Esophagus mucosa (tissue), 1 donor: ENCODE data around the gene KRT86. TPM values are rescaled to one million over a fixed set of nuclear protein-coding genes. Genes with fewer than 3 reads are reported as not detected.
"Not testable (repeated sequence)": the region's sequence is repeated elsewhere in the genome, so short reads cannot be mapped to it uniquely, and the experiment has no call there.

ENCODE experiments used
- ATAC-seq: fragments of 200-7000 bp; cut with Tn5 transposase; one replicate; pipeline ENCODE4 v1.9.1; 2020
- total RNA-seq: library from RNA; stranded (reverse); gene quantifications from one replicate; pipeline ENCODE4 v1.2.4, GENCODE V29; 2023
- donor health status: DM: yes; HTN: yes; CAD: no.

KRT86 gene
- total RNA-seq, 1 donor from 2014 or later, result not detected

DNA sequence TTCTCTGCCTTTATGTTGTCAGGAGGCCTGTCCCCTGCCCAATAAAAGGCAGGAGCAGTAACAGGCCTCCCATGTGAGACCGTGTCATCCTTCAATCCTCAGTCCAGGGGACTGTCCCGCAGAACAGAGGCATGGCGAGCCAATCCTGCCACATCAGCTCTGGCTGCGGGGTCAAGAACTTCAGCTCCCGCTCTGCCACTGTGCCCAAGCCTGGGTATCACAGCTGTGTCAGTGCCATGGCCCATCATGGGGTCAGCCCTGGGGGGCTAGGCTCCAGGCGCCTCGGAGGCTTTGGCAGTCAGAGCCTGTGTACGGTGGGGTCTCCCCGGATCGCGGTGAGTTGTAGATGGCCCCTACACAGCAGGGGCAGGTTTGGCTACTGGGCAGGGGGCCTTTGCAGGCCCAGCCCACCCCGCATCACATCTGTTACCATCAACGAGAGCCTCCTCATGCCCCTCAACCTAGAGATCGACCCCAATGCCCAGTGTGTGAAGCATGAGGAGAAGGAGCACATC, 66.7 kb downstream of the KRT86 start:
- ATAC-seq, result no peak

DNA sequence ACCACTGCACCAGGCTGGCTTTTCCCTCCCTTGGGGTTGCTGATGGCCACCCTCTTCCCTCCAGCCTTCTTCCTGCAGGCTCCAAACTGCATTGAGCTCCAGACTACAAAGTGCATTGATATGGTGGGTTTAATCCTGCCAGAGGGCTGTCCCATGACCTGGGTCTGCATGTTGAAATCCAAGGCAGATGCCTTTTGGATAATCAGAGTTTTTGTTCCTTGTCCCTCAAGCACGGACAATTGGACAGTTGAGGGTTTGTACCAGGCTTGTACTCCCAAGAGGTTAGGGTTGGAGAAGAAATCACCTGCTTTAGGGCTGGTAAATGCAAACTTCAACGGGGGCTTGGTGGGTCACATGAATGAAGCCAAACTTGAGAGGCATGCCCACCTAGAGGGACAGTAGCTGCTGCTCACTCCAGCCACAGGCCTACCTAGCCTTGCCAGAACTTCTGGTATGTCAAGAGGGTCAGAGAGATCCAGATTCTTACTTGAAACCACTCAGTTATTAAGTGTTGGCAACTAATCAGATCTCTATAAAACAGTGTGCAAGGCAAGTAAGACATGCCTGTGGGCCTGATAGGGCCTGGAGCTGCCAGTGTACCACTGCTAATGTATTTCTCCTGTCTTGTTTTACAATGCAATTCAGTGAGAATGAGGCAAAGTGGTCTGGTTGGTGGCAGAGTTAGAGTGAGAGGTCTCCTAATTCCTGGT, 68.5 kb downstream of the KRT86 start:
- no peak for ATAC-seq

DNA sequence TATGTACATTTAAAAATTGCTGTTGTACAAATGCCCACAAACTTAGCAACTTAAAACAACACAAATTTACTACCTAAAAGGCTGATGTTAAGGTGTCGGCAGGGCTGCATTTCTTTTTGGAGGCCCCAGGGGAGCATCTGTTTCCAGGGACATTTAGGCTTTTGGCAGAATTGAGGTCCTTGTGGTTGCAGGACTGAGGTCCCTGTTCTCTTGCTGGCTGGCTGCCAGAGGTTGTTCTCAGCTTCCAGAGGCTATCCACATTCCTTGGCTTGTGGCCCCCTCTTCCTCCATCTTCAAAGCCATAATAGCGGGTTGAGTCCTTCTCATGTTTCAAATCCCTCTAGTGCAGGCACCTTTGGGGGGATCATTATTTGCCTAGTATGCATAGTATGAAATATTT, 69.1 kb downstream of the KRT86 start:
- ATAC-seq, result no peak

DNA sequence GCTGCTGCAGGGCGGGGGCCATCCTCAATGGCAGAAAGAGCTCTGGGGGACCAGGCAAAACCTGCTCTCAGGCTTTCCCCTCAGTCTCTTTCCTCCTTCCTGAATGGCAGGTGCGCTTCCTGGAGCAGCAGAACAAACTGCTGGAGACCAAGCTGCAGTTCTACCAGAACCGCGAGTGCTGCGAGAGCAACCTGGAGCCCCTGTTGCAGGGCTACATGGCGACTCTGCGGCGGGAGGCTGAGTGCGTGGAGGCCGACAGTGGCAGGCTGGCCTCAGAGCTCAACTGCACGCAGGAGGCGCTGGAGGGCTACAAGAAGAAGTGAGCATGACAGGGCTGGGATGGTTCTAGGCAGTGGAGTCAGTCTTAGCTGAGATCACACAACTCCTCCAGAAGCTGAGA, 69.7 kb downstream of the KRT86 start:
- ATAC-seq, result no peak

DNA sequence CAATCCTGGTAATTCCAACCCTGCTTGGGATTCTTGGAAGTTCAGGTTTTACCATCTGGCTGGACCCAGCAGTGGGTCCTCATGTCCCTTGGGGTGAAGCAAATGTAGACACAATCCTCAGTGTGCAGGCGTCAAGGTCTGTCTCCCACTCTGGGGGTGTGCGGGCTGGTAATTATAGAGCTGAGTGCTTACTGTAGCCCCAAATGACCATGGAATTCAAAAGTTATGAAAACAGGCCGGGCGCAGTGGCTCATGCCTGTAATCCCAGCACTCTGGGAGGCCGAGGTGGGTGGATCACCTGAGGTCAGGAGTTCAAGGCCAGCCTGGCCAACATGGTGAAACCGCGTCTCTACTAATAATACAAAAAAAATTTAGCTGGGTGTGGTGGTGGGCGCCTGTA, 70.6 kb downstream of the KRT86 start:
- not testable (repeated sequence) for ATAC-seq

DNA sequence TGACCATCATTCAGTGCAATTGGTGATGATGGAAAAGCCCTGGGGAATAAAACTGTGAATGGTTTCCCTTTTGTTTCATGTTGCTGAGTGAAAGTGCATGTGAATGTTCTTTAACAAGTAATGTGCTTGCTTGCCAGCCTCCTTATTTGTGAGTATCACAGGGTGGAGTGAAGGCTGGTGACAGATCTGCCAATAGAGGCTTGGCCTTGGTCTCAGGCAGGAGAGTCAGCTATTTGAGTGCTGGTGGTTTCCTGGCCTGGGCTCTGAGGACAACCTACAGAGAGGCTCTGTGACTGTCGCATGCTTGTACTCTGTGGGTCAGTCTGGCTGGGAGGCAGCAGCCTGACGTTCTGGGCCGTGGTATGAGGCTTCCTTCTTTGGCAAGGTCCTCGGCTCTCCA, 72.1 kb downstream of the KRT86 start:
- ATAC-seq, result no peak

DNA sequence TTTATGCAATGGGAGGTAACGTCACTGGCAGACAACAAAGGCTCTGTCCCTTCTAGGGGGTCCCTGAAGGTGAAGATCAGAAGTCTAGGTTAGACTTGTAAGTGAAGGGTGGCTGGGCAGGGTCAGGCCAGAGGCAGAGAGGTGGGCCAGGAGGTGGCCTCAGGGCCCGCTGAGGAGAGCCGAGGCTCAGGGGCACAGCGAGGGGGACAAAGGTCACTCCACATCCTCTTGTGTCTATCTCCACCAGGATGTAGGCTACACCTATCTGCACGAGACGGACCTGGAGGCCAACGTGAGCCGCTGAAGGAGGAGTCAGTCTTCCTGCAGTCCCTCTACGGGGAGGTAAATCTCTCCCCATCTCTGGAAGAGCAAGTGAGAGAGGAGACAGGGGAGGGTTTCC, 72.6 kb downstream of the KRT86 start:
- ATAC-seq, result no peak

DNA sequence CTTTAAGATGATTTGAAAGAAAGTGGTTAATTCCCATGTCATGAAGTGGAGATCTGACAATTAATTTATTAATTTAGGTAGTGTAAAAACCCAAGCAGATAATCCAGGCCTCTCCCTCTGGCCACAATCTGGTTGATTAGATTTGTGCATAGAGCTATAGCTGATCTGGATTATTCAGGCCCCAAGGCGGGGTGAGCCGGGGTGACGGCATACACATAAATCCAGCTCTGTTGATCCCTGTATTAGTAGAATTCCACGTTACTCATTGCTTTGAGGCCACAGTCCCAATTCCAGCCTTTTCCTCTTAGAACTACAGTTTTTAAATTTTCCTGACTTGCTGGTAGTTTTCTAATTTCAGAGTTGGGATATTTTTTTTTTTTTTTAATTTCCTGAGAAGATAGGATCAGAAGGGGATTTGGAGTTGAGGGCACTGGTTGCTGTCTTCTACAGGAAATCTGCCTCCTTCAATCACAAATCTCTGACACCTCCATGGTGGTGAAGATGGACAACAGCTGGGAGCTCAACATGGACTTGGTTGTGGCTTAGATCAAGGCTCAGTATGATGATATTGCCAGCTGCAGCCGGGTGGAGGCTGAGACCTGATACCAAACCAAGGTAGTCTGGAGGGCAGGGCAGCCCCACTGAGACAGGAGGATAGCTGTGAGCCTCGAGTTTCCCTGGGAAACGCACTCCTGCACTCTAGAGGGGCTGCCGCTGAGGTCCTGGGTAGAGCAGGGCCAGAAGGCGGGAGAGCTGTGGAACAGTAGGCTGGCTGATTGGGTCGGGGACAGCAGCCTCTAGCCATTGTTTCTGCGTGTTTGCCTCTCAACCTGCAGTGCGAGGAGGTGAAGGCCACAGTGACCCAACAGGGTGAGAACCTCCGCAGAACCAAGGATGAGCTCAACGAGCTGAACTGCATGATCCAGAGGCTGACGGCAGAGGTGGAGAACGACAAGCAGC, 73.4 kb downstream of the KRT86 start:
- peak; percentile 50 for ATAC-seq

DNA sequence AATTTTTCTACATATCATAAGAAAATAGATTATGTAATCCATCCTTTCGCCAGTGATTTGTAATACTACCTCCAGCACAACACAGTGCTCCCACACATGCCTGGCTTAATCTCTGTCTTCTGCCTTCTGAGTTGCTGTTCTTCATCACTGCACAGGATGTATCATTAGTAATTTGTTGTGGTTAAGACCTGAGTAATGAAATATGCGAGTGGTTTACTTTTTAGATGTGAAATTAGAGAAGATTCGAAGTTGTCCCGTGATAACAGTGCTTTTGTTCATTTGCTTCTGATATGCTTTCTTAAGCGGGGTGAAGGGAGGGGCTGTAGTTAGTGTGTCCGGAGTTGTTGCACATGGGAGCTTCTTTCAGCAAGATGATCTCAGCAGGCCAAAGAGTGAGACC, 74.8 kb downstream of the KRT86 start:
- ATAC-seq, result no peak

DNA sequence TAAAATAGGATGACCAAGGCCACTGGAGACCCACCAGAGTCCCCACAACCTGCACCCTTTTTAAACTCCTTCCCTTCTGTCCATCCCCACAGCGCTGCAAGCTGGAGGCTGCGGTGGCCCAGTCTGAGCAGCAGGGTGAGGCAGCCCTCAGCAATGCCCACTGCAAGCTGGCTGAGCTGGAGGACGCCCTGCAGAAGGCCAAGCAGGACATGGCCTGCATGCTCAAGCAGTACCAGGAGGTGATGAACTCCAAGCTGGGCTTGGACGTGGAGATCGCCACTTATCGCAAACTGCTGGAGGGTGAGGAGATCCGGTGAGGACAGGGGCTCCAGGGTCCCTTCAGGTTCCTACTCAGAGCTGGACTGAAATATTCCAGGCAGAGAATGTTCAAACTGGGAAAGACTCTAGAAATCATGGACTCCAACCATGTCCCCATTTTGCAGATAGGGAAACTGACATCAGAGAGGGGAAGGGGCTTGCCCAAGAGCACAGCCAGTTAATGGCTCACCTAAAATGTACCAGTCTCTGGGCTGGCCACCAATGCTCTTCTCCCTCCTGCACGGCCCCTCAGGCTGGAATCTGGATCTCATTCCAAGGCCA, 75.7 kb downstream of the KRT86 start:
- ATAC-seq, result no peak

DNA sequence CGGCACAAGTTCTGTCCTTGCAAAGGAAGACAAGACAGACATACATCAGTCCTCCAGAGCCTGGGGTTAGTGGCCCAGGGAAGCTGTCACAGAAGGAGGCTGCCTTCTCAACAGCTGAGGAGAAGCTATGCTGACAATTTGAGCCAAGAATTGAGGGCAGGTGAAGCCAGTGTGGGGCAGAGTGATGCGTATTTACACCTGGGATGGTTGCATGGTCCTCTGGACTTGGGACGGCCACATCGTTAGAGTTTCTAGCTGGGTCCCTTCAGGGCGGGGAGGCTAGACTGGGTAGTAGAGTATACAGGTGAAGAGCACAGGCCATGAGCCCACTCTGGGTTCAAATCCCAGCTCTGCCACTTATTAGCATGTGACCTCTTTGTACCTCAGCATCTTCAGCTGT, 76.3 kb downstream of the KRT86 start:
- no peak for ATAC-seq

DNA sequence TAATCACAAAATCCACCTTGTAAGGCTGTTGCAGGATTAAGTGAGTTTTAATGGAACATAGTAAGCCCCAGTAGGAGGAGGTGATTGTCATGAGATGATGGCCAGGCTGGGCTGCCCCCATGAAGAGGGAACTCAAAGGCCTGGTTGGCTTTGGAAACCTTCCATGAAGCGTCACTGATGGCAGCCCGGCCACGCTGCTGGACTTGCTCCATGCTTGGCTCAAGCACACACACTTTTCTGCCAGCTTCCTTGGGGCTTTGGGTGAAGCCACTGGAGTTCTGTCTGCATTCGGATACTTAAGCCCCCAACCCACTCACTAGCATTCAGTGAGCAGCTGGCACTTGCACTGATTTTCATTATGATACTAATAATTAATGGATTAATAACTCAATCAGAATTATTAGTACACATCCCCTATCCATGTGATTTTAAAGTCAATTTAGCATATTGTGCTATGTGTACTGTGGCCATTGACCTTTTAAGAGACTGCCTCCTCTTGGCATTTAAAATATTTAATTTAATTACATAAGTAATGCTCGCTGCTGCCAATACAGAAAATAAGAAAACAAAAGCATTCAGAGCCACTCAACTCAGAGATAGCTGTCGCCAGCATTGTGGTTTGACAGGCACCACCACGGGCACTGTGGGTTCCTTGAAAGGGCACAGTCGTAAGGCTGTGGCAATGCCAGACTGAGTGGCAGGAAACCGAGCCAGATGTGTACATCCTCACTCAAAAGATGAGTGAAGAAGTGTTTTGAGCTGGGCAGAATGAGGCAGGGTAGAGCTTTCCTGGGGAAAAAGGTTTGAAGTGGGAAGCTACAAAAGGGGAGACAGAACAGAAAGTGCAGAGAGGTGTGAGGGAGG, 77.0 kb downstream of the KRT86 start:
- no peak for ATAC-seq

DNA sequence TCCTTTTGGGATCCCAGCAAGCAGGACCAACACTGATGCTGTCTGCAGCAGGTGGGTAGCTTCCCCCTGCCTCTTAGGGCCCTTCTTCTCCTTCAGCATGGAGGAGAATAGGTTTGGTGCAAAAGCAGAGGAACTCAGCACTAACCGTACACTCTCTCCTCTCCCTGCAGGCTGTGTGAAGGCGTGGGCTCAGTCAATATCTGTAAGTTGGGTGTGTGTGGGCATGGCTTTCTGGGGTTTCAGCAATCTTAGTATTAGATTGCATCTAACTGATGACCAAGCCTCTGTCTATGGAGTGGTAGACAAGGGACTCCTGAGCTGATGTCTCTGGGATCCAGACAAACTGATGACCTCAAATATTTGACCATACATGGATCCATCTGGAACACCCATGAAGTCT, 78.5 kb downstream of the KRT86 start:
- ATAC-seq, result no peak

DNA sequence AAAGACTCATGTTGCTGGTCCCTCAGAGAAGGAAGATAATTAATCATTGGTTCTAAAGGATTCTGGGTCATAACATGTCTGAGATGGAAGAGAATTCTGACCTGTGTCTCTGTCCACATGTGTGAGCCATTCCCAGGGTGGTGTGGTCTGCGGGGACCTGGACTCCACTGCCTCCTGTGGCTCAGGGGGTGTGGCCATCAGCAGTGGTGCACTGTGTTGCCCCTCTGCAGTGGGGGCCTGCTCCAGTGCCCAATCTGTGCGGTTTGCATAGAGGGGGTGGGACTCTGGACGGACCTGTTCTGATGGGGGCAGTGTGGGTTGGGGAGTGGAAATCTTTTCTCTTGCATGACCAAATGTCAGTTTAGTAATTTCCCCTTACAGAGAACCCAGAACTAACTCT, 79.3 kb downstream of the KRT86 start:
- ATAC-seq, result no peak

DNA sequence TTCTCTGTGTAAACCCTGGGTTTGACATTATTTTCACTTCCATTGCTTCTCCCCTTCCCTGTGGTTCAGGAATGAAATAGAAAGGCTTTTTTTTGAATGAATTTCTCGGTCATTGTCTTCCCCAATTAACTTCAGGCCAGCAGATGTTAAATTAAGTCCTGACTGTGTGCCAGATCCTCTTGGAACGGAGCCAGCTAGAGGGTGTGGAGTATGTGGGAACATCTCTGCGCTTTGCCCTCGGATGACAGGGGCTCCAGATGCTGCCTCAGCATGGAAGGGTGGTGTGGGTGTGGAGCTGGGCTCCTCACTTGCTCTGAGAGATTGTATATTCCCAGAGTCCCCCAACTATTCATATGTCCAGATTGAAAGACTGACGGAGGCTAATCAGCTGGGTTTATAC, 79.8 kb downstream of the KRT86 start:
- ATAC-seq, result no peak

DNA sequence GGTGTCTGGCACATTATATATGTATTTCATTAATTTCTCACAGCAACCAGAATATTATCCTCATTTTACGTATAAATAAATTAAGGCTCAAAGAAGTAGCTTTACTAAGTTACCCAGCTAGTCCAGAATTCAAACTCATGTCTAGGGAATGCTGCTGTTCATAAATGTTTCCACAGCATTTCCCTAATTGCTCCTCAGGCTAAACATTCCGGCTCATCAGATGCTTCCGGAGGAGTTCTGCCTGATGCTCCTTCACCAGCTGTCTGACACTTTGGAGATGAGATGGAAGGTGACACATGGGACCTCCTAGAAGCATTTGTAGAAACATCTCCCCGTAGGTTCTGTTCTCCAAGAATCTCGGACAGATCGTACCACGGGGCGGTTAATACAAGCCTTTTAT, 80.7 kb downstream of the KRT86 start:
- ATAC-seq, result no peak

DNA sequence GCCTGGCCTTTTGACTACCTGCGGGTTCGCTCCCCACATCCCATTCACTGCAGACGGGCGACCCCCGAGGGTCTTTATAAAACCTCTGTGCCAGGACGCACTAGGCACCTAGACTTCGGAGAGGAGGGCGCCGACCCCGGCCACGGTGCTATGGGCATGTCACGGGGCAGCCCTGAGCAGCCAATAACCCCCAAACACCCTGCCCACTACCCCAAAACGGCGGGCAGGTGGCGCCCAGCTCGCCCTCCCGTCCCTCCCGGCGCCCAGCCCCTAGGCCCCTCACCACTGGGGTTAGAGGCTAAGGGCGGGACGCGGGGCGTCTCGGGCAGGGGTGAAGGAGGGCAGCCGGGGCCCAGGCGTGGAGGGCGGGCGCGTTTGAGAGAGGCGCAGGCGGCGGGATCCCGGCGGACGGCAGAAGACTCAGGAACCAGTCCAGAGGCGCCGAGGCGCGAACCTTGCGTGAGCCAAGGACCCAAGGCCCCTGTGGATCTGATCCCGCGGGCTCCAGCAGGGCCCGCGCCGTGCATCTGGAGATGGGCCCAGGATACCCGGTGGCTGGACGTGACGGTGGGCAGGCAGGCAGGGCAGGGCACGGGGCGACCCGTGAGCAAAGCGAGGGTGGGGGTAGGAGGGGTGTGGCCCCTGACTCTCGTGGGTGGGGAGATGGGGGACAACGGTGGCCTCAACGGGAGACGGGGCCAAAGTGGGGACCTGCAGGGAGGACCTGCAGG, 81.8 kb downstream of the KRT86 start:
- no peak for ATAC-seq

DNA sequence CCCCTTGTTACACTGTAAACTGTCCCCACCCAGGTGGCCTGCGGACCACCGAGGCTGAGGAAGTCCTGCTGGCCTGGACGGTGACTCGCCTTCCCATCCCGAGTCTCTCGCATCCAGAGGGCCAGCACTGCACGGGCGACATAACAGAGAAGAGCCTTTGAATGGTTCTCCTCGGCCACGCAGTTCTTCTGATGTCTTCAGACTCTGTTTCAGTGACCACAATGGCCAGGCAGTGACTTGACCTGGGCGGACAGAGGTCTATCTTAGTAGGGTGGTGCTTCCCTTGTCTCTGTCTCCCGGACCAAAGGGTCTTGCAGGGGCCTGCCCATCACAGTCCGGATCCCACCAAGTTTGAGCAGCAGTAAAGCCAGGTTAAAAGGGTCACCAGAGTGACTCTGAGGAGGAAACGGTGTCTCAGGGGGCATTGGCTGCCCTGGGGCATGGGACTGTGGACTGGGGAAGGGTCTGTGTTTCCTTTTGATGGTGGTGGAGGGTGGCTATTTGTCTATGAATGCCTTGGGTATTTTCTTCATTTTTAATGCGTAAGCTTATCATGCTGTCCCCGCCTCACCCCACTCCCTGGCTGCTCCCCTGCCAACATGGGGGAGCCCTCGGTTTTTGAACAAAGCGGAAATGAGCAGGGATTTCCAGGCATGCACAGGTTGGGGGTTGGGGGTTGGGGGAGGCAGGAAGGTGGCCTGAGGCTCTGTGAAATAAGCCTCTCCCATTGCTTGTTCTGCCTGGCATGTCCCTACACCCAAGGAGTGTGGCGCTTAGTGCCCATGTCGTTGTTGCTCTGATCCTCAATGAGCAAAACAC, 82.5 kb downstream of the KRT86 start:
- ATAC-seq, result no peak
